ENCODE measurements around the gene WDR35. TPM values are rescaled to one million over a fixed set of nuclear protein-coding genes. Genes with fewer than 3 reads are reported as not detected.
A peak's percentile ranks its signal among the peaks of the same experiment; 100 is the strongest.

WDR35 gene
- total RNA-seq, 1 donor from 2014 or later: 5.7 TPM

- no peak for DNase-seq (ENCODE audit: extremely low read depth, low read depth, low spot score)
These were observed 22.1 kb upstream of the WDR35 start for GRCh38 chr2:20012032-20012281.

- no peak for DNase-seq (ENCODE audit: extremely low read depth, low read depth, low spot score)
These were observed 21.5 kb upstream of the WDR35 start for GRCh38 chr2:20011276-20012031.

- DNase-seq (ENCODE audit: extremely low read depth, low read depth, low spot score): no peak
These were observed 18.8 kb upstream of the WDR35 start for GRCh38 chr2:20008703-20009102.

GRCh38 chr2:20005891-20006470 lies 16.1 kb upstream of the WDR35 start:
- DNase-seq (ENCODE audit: extremely low read depth, low read depth, low spot score): no peak

- DNase-seq (ENCODE audit: extremely low read depth, low read depth, low spot score): no peak
These were observed 15.2 kb upstream of the WDR35 start for GRCh38 chr2:20005067-20005627.

GRCh38 chr2:20001361-20001863 lies 11.5 kb upstream of the WDR35 start:
- no peak for DNase-seq (ENCODE audit: extremely low read depth, low read depth, low spot score)

- no peak for DNase-seq (ENCODE audit: extremely low read depth, low read depth, low spot score)
These were observed 3.8 kb upstream of the WDR35 start for GRCh38 chr2:19993731-19994130.

- no peak for DNase-seq (ENCODE audit: extremely low read depth, low read depth, low spot score)
These were observed 2.0 kb upstream of the WDR35 start for GRCh38 chr2:19991895-19992294.

- DNase-seq (ENCODE audit: extremely low read depth, low read depth, low spot score): no peak
These were observed 467 bp upstream of the WDR35 start for GRCh38 chr2:19990416-19990728.

- DNase-seq (ENCODE audit: extremely low read depth, low read depth, low spot score): no peak
These were observed 601 bp downstream of the WDR35 start for GRCh38 chr2:19989342-19989666.

GRCh38 chr2:19988600-19988999 lies 1.3 kb downstream of the WDR35 start:
- DNase-seq (ENCODE audit: extremely low read depth, low read depth, low spot score): no peak

GRCh38 chr2:19987936-19988335 lies 2.0 kb downstream of the WDR35 start:
- no peak for DNase-seq (ENCODE audit: extremely low read depth, low read depth, low spot score)

GRCh38 chr2:19982268-19982667 lies 7.6 kb downstream of the WDR35 start:
- no peak for DNase-seq (ENCODE audit: extremely low read depth, low read depth, low spot score)

- DNase-seq (ENCODE audit: extremely low read depth, low read depth, low spot score): no peak
These were observed 10.0 kb downstream of the WDR35 start for GRCh38 chr2:19979932-19980331.

GRCh38 chr2:19973466-19973865 lies 16.4 kb downstream of the WDR35 start:
- DNase-seq (ENCODE audit: extremely low read depth, low read depth, low spot score): no peak

GRCh38 chr2:19971691-19972090 lies 18.2 kb downstream of the WDR35 start:
- peak; percentile 61 for DNase-seq (ENCODE audit: extremely low read depth, low read depth, low spot score)

GRCh38 chr2:19963386-19963785 lies 26.5 kb downstream of the WDR35 start:
- no peak for DNase-seq (ENCODE audit: extremely low read depth, low read depth, low spot score)

GRCh38 chr2:19955544-19956422 lies 34.1 kb downstream of the WDR35 start:
- DNase-seq (ENCODE audit: extremely low read depth, low read depth, low spot score): peak; percentile 68

- no peak for DNase-seq (ENCODE audit: extremely low read depth, low read depth, low spot score)
These were observed 40.8 kb downstream of the WDR35 start for GRCh38 chr2:19949071-19949470.

GRCh38 chr2:19947184-19947940 lies 42.5 kb downstream of the WDR35 start:
- DNase-seq (ENCODE audit: extremely low read depth, low read depth, low spot score): no peak

Data from glomerular endothelial cell (primary cell).